Panc1 (cell line): ENCODE measurements around the gene SHISAL2B. TPM values are rescaled to one million over a fixed set of nuclear protein-coding genes. Genes with fewer than 3 reads are reported as not detected.

Experiments
- ATAC-seq: fragments of 200-7000 bp; cut with Tn5 transposase; 2 replicates; pipeline ENCODE4 v1.9.1; 2020; ENCODE audit warnings: mild to moderate bottlenecking, moderate library complexity
- BruUV-seq: library from RNA; stranded (reverse); fragments of 400-500 nt; replicated peaks from 2 replicates; lab custom pipeline; 2021; lab: Mats Ljungman, UMichigan
- CTCF ChIA-PET: fragments of 300-600 bp; sonication (Branson Sonifier 250); formaldehyde crosslinking; loops from one replicate; lab custom pipeline; 2022; ENCODE audit warnings: antibody characterized with exemption; lab: Charles Lee
- POLR2A ChIA-PET: fragments of 300-600 bp; sonication (Branson Sonifier 250); formaldehyde crosslinking; loops from one replicate; lab custom pipeline; 2022; ENCODE audit warnings: antibody characterized with exemption; lab: Charles Lee
- DNase-seq: peaks from one replicate; pipeline ENCODE4 v3.0.0-alpha.2; 2010; ENCODE audit warnings: low read depth, low spot score
- H3K27ac ChIP-seq: 2 replicates; pipeline ENCODE4 v1.5.1; 2011; ENCODE audit warnings: mild to moderate bottlenecking, low read length, inconsistent platforms
- H3K27me3 ChIP-seq: fragments of 200-500 bp; sonication (Bioruptor generic); 2 replicates; pipeline ENCODE4 v1.6.0; 2014; ENCODE audit warnings: low read length, inconsistent platforms; ENCODE audit not compliant: control insufficient read depth, insufficient read depth
- H3K36me3 ChIP-seq: fragments of 200-500 bp; sonication (Bioruptor generic); 2 replicates; pipeline ENCODE4 v1.5.1; 2014; ENCODE audit warnings: inconsistent platforms, mild to moderate bottlenecking, low read length, moderate library complexity; ENCODE audit not compliant: control insufficient read depth, insufficient read depth
- H3K4me1 ChIP-seq: 2 replicates; pipeline ENCODE4 v1.5.1; 2011; ENCODE audit warnings: inconsistent platforms, mild to moderate bottlenecking, low read length, moderate library complexity; ENCODE audit not compliant: control insufficient read depth, insufficient read depth
- H3K4me3 ChIP-seq, 2 experiments: 2 replicates each; pipeline ENCODE4 v1.5.1; 2011 to 2012; ENCODE audit warnings: low read depth in 2 of 2, low read length in 2 of 2, mild to moderate bottlenecking in 2 of 2, inconsistent platforms in 1 of 2, moderate library complexity in 1 of 2
- H3K9me3 ChIP-seq: fragments of 200-500 bp; sonication (Bioruptor generic); 2 replicates; pipeline ENCODE4 v1.5.1; 2014; ENCODE audit warnings: low read depth, mild to moderate bottlenecking, inconsistent platforms, low read length, moderate library complexity; ENCODE audit not compliant: control insufficient read depth, insufficient read depth
- CTCF ChIP-seq: fragments of 450-650 bp; IDR thresholded peaks from 2 replicates; pipeline ENCODE4 v1.5.1; 2017; ENCODE audit warnings: mild to moderate bottlenecking
- POLR2AphosphoS5 ChIP-seq: IDR thresholded peaks from 2 replicates; pipeline ENCODE4 v1.6.1; 2012; ENCODE audit warnings: mild to moderate bottlenecking, low read depth, low read length, moderate library complexity
- REST ChIP-seq, 2 experiments: IDR thresholded peaks; 2 replicates each; pipeline ENCODE4 v1.6.1; 2011 to 2012; ENCODE audit warnings: low read depth in 2 of 2, control low read depth in 1 of 2, low read length in 1 of 2, mild to moderate bottlenecking in 1 of 2, moderate library complexity in 1 of 2; ENCODE audit not compliant: insufficient read depth in 1 of 2
- SIN3A ChIP-seq: IDR thresholded peaks from 2 replicates; pipeline ENCODE4 v1.6.1; 2012; ENCODE audit warnings: low read depth, mild to moderate bottlenecking, low read length, moderate library complexity, borderline replicate concordance; ENCODE audit not compliant: insufficient read depth
- TCF7L2 ChIP-seq: IDR thresholded peaks from 2 replicates; pipeline ENCODE4 v1.6.1; 2011; ENCODE audit warnings: mild to moderate bottlenecking, low read depth, low read length, inconsistent platforms
- in situ Hi-C: cut with HindIII; loops from 2 replicates; pipeline ENCODE4 v1.10.0; 2016; ENCODE audit warnings: low sequenced_read_pairs, low pct_unique_long_range_greater_than_20kb
- intact Hi-C: fragments of 100-400 bp; cut with micrococcal nuclease; formaldehyde crosslinking; loops from one replicate; pipeline ENCODE4 v1.10.0; 2022; ENCODE audit not compliant: unreplicated experiment
- total RNA-seq: library from RNA; stranded (reverse); gene quantifications from one replicate; pipeline ENCODE4 v1.2.1, GENCODE V29; 2021; ENCODE audit not compliant: unreplicated experiment

Gene SHISAL2B
- total RNA-seq, 1 experiment from 2014 or later: not detected

- Histone ChIP-seq H3K4me1 (peaks cover 8% of the 10 kb centered on the region), H3K9me3 (no peaks in the 10 kb centered on the region), H3K36me3 (peaks cover 4% of the 10 kb centered on the region), H3K4me3 (no peak overlapping the region), H3K27me3 (no peaks in the 10 kb centered on the region), H3K27ac (no peak overlapping the region)
- BruUV-seq: no TSS peak
- intact Hi-C loops: no loop called here
- TF ChIP-seq POLR2AphosphoS5 (no peak), SIN3A (no peak), REST (IDR thresholded peaks at IDR 0.05; ENCODE audit: insufficient read depth in 1 of 2, low read depth in 2 of 2, low read length in 1 of 2) (no peak), TCF7L2 (no peak), CTCF (no peak)
- no peak for ATAC-seq
- in situ Hi-C loops: no loop called here
- no peak for DNase-seq
- POLR2A ChIA-PET: no interaction called here
- CTCF ChIA-PET: no interaction called here
Measured at GRCh38 chr5:64763948-64764503, 73.7 kb downstream of the SHISAL2B start.

DNA sequence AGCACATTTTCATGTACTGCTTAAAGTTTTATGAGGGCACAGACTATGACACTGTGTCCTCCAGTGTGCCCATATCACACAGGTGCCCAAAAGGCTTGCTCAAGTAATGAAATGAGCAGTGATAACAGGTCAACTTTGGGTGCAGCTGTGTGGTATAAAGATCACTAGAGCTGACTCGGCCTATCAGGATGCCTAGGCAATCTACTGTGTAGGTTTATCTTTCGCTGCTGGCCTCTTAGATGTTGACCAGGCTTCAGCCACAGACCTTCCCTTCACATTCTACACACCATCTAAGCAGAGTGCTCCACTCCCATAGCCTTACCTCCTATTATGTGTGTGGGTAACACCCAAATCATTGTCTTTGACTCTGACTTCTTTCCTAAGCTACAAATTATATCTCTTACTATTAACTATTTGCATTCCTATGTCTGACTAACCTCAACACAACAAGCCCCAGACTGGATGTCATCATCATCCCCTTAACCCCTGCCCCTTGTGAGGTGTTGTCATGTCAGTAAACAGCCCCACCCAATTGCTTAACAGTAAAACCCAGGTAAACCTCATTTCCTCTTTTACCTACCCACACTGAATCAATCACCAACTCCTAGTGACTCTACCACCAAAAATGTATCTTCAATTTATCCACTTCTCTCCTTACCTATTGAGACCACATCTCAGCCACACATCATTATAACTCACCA is 75.7 kb downstream of the SHISAL2B start:
- DNase-seq (no peak), ATAC-seq (no peak)
- intact Hi-C loops (no loop called here), in situ Hi-C loops (no loop called here)
- no peaks in the 10 kb centered on the region for H3K27me3 ChIP-seq
- H3K36me3 ChIP-seq: peaks cover 8% of the 10 kb centered on the region
- peaks cover 15% of the 10 kb centered on the region for H3K4me1 ChIP-seq
- TSS peak; percentile 56 for BruUV-seq
- ChIA-PET CTCF (no interaction called here), POLR2A (no interaction called here)
- no peak overlapping the region for H3K4me3 ChIP-seq
- no peaks in the 10 kb centered on the region for H3K9me3 ChIP-seq
- H3K27ac ChIP-seq: no peak overlapping the region
- TF ChIP-seq TCF7L2: no peak
- no peak for TF ChIP-seq POLR2AphosphoS5
- no peak for TF ChIP-seq SIN3A
- no peak for TF ChIP-seq CTCF
- no peak for TF ChIP-seq REST (IDR thresholded peaks at IDR 0.05; ENCODE audit: insufficient read depth in 1 of 2, low read depth in 2 of 2, low read length in 1 of 2)
